KG1 (cell line): ENCODE measurements around the gene COQ7.

Source experiments
- DNase-seq: peaks from one replicate; lab custom pipeline; 2025; lab: John Stamatoyannopoulos, UW

Gene COQ7

GRCh38 chr16:19067349-19068236, at the start of gene COQ7:
Gene COQ7, plus strand, starts transcription at chr16:19067614. Its CDS starts 51 bp downstream, at chr16:19067665.
- DNase-seq, result peak; percentile 96

- no peak for DNase-seq
These were observed 46.7 kb upstream of the COQ7 start for GRCh38 chr16:19020689-19021088.

GRCh38 chr16:19021747-19022146, 45.7 kb upstream of the COQ7 start:
- DNase-seq, result no peak

GRCh38 chr16:19027416-19027815, 40.0 kb upstream of the COQ7 start:
- no peak for DNase-seq

- DNase-seq, result no peak
These were observed 37.4 kb upstream of the COQ7 start for GRCh38 chr16:19029980-19030379.

- DNase-seq, result no peak
These were observed 35.7 kb upstream of the COQ7 start for GRCh38 chr16:19031738-19032137.

- no peak for DNase-seq
These were observed 33.7 kb upstream of the COQ7 start for GRCh38 chr16:19033761-19034160.

GRCh38 chr16:19040400-19040799, 27.0 kb upstream of the COQ7 start:
- DNase-seq, result no peak

GRCh38 chr16:19044769-19045168, 22.6 kb upstream of the COQ7 start:
- DNase-seq, result no peak

GRCh38 chr16:19046062-19046461, 21.4 kb upstream of the COQ7 start:
- no peak for DNase-seq

GRCh38 chr16:19062706-19063105, 4.7 kb upstream of the COQ7 start:
- DNase-seq, result no peak

- no peak for DNase-seq
These were observed 446 bp upstream of the COQ7 start for GRCh38 chr16:19066988-19067348.

GRCh38 chr16:19068237-19068815, 912 bp downstream of the COQ7 start:
- no peak for DNase-seq

GRCh38 chr16:19071811-19072777, 4.7 kb downstream of the COQ7 start:
- no peak for DNase-seq

- no peak for DNase-seq
These were observed 5.9 kb downstream of the COQ7 start for GRCh38 chr16:19073344-19073743.

- no peak for DNase-seq
These were observed 6.4 kb downstream of the COQ7 start for GRCh38 chr16:19073863-19074262.

- DNase-seq, result no peak
These were observed 8.1 kb downstream of the COQ7 start for GRCh38 chr16:19075511-19075910.

GRCh38 chr16:19077879-19078278, 10.5 kb downstream of the COQ7 start:
- no peak for DNase-seq

- DNase-seq, result no peak
These were observed 16.3 kb downstream of the COQ7 start for GRCh38 chr16:19083670-19084069.

- no peak for DNase-seq
These were observed 16.7 kb downstream of the COQ7 start for GRCh38 chr16:19084139-19084538.

GRCh38 chr16:19084879-19085278, 17.5 kb downstream of the COQ7 start:
- DNase-seq, result no peak

- no peak for DNase-seq
These were observed 18.3 kb downstream of the COQ7 start for GRCh38 chr16:19085679-19086200.
